GM23338 (cell line): Measurements from ENCODE around the gene PRDM1. TPM values are rescaled to one million over a fixed set of nuclear protein-coding genes. Genes with fewer than 3 reads are reported as not detected.

Experiments used
- EZH2phosphoT487 ChIP-seq: fragments of 200-600 bp; sonication (generic); IDR thresholded peaks from one replicate; pipeline ENCODE4 v1.8.1; 2018; ENCODE audit warnings: antibody characterized with exemption; ENCODE audit not compliant: unreplicated experiment
- JUNB ChIP-seq: IDR thresholded peaks from one replicate; pipeline ENCODE4 v1.6.1; 2016; ENCODE audit warnings: antibody characterized with exemption; ENCODE audit not compliant: unreplicated experiment
- NANOG ChIP-seq: IDR thresholded peaks from 2 replicates; pipeline ENCODE4 v1.6.1; 2016; ENCODE audit warnings: antibody characterized with exemption, borderline replicate concordance
- ZNF114 ChIP-seq: fragments of 250-450 bp; sonication (Bioruptor Pico); IDR thresholded peaks from 2 replicates; pipeline ENCODE4 v1.5.0; 2020; ENCODE audit warnings: mild to moderate bottlenecking, moderate library complexity
- ZNF331 ChIP-seq: fragments of 250-450 bp; sonication (Bioruptor Pico); IDR thresholded peaks from 2 replicates; pipeline ENCODE4 v1.5.0; 2020; ENCODE audit warnings: low read depth, mild to moderate bottlenecking, moderate library complexity
- polyA plus RNA-seq: library from polyadenylated mRNA; unstranded; fragments of >200 nt; fragmentation: Nextera tagmentation; extraction: Ambion mirVana; gene quantifications from 2 replicates; pipeline ENCODE4 v1.2.1, GENCODE V29; 2016
- total RNA-seq: library from RNA; depleted of rRNA; stranded (reverse); fragments of >200 nt; shearing (Covaris generic); gene quantifications from 2 replicates; pipeline ENCODE4 v1.2.3, GENCODE V29; 2014
- TF ChIP-seq, protein P1 (sequence below): fragments of 250-450 bp; sonication (Bioruptor Pico); IDR thresholded peaks from 2 replicates; pipeline ENCODE4 v1.5.0; 2020; ENCODE audit warnings: mild to moderate bottlenecking, moderate library complexity
- TF ChIP-seq, protein P2 (sequence below): IDR thresholded peaks from one replicate; pipeline ENCODE4 v1.6.1; 2018; ENCODE audit warnings: antibody characterized with exemption; ENCODE audit not compliant: unreplicated experiment
- TF ChIP-seq, protein P3 (sequence below): IDR thresholded peaks from 2 replicates; pipeline ENCODE4 v1.6.1; 2016; ENCODE audit warnings: antibody characterized with exemption

The PRDM1 gene
- total and polyA plus RNA-seq, 2 experiments from 2014 or later, result 0.65 to 0.73 TPM

DNA sequence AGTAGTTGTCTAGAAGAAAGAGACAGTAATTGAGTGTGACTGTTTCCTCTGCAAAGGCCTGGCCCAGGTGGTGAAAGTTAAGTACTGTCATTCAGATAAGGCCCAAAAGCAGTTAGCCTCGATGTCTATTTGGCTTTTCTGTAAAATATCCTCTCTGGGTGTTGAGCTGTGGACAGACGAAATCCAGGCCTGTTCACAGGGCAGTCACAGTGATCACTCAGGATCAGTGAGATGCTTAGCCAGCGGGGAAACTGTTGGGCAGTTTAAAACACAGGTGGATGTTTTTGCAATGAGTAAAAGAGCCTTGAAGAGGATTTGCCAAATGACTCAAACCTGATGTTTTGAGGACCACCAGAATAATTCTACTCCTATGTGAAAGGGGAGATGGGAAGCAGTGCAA is 22.0 kb upstream of the PRDM1 start (continued):
- TF ChIP-seq, protein P1, sequence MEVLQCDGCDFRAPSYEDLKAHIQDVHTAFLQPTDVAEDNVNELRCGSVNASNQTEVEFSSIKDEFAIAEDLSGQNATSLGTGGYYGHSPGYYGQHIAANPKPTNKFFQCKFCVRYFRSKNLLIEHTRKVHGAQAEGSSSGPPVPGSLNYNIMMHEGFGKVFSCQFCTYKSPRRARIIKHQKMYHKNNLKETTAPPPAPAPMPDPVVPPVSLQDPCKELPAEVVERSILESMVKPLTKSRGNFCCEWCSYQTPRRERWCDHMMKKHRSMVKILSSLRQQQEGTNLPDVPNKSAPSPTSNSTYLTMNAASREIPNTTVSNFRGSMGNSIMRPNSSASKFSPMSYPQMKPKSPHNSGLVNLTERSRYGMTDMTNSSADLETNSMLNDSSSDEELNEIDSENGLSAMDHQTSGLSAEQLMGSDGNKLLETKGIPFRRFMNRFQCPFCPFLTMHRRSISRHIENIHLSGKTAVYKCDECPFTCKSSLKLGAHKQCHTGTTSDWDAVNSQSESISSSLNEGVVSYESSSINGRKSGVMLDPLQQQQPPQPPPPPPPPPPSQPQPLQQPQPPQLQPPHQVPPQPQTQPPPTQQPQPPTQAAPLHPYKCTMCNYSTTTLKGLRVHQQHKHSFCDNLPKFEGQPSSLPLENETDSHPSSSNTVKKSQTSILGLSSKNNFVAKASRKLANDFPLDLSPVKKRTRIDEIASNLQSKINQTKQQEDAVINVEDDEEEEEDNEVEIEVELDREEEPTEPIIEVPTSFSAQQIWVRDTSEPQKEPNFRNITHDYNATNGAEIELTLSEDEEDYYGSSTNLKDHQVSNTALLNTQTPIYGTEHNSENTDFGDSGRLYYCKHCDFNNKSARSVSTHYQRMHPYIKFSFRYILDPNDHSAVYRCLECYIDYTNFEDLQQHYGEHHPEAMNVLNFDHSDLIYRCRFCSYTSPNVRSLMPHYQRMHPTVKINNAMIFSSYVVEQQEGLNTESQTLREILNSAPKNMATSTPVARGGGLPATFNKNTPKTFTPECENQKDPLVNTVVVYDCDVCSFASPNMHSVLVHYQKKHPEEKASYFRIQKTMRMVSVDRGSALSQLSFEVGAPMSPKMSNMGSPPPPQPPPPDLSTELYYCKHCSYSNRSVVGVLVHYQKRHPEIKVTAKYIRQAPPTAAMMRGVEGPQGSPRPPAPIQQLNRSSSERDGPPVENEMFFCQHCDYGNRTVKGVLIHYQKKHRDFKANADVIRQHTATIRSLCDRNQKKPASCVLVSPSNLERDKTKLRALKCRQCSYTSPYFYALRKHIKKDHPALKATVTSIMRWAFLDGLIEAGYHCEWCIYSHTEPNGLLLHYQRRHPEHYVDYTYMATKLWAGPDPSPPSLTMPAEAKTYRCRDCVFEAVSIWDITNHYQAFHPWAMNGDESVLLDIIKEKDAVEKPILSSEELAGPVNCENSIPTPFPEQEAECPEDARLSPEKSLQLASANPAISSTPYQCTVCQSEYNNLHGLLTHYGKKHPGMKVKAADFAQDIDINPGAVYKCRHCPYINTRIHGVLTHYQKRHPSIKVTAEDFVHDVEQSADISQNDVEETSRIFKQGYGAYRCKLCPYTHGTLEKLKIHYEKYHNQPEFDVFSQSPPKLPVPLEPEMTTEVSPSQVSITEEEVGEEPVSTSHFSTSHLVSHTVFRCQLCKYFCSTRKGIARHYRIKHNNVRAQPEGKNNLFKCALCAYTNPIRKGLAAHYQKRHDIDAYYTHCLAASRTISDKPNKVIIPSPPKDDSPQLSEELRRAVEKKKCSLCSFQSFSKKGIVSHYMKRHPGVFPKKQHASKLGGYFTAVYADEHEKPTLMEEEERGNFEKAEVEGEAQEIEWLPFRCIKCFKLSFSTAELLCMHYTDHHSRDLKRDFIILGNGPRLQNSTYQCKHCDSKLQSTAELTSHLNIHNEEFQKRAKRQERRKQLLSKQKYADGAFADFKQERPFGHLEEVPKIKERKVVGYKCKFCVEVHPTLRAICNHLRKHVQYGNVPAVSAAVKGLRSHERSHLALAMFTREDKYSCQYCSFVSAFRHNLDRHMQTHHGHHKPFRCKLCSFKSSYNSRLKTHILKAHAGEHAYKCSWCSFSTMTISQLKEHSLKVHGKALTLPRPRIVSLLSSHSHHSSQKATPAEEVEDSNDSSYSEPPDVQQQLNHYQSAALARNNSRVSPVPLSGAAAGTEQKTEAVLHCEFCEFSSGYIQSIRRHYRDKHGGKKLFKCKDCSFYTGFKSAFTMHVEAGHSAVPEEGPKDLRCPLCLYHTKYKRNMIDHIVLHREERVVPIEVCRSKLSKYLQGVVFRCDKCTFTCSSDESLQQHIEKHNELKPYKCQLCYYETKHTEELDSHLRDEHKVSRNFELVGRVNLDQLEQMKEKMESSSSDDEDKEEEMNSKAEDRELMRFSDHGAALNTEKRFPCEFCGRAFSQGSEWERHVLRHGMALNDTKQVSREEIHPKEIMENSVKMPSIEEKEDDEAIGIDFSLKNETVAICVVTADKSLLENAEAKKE (CRISPR knock-in tag), result no peak
- no peak for TF ChIP-seq NANOG
- no peak for TF ChIP-seq ZNF114 (CRISPR knock-in tag)
- TF ChIP-seq ZNF331 (CRISPR knock-in tag), result no peak
- TF ChIP-seq, protein P2, sequence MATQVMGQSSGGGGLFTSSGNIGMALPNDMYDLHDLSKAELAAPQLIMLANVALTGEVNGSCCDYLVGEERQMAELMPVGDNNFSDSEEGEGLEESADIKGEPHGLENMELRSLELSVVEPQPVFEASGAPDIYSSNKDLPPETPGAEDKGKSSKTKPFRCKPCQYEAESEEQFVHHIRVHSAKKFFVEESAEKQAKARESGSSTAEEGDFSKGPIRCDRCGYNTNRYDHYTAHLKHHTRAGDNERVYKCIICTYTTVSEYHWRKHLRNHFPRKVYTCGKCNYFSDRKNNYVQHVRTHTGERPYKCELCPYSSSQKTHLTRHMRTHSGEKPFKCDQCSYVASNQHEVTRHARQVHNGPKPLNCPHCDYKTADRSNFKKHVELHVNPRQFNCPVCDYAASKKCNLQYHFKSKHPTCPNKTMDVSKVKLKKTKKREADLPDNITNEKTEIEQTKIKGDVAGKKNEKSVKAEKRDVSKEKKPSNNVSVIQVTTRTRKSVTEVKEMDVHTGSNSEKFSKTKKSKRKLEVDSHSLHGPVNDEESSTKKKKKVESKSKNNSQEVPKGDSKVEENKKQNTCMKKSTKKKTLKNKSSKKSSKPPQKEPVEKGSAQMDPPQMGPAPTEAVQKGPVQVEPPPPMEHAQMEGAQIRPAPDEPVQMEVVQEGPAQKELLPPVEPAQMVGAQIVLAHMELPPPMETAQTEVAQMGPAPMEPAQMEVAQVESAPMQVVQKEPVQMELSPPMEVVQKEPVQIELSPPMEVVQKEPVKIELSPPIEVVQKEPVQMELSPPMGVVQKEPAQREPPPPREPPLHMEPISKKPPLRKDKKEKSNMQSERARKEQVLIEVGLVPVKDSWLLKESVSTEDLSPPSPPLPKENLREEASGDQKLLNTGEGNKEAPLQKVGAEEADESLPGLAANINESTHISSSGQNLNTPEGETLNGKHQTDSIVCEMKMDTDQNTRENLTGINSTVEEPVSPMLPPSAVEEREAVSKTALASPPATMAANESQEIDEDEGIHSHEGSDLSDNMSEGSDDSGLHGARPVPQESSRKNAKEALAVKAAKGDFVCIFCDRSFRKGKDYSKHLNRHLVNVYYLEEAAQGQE, result no peak
- TF ChIP-seq JUNB, result no peak
- TF ChIP-seq, protein P3, sequence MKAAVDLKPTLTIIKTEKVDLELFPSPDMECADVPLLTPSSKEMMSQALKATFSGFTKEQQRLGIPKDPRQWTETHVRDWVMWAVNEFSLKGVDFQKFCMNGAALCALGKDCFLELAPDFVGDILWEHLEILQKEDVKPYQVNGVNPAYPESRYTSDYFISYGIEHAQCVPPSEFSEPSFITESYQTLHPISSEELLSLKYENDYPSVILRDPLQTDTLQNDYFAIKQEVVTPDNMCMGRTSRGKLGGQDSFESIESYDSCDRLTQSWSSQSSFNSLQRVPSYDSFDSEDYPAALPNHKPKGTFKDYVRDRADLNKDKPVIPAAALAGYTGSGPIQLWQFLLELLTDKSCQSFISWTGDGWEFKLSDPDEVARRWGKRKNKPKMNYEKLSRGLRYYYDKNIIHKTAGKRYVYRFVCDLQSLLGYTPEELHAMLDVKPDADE, result no peak
- TF ChIP-seq EZH2phosphoT487, result no peak
